IgD-negative memory B cell (primary cell): ENCODE data around the gene HBEGF. TPM values are rescaled to one million over a fixed set of nuclear protein-coding genes. Genes with fewer than 3 reads are reported as not detected.
A peak's percentile ranks its signal among the peaks of the same experiment; 100 is the strongest.

Experiments
- H3K27ac Mint-ChIP-seq, 3 donors: one replicate each; pipeline ENCODE4 v1.8.0; 2020 to 2022; ENCODE audit warnings: mild to moderate bottlenecking in 3 of 3, mixed read lengths in 3 of 3, moderate library complexity in 1 of 3
- H3K27me3 Mint-ChIP-seq: one replicate; pipeline ENCODE4 v1.8.0; 2021; ENCODE audit warnings: mixed read lengths
- H3K36me3 Mint-ChIP-seq: one replicate; pipeline ENCODE4 v1.8.0; 2020; ENCODE audit warnings: mild to moderate bottlenecking, mixed read lengths
- H3K4me1 Mint-ChIP-seq, 3 donors: one replicate each; pipeline ENCODE4 v1.8.0; 2020 to 2022; ENCODE audit warnings: mixed read lengths in 3 of 3, mild to moderate bottlenecking in 1 of 3
- H3K4me3 Mint-ChIP-seq, 4 donors: one replicate each; pipeline ENCODE4 v1.8.0; 2020 to 2022; ENCODE audit warnings: mild to moderate bottlenecking in 4 of 4, mixed read lengths in 4 of 4, moderate library complexity in 3 of 4
- H3K9me3 Mint-ChIP-seq, 3 donors: one replicate each; pipeline ENCODE4 v1.8.0; 2020 to 2021; ENCODE audit warnings: mixed read lengths in 3 of 3, mild to moderate bottlenecking in 1 of 3
- polyA plus RNA-seq: library from polyadenylated mRNA; unstranded; fragments of 300-500 nt; fragmentation: Illumina TruSeq; gene quantifications from one replicate; pipeline ENCODE4 v1.2.3, GENCODE V29; 2021

HBEGF gene
- polyA plus RNA-seq, 1 donor from 2014 or later, result 0.83 TPM

- peaks cover 1% of the 10 kb centered on the region for H3K36me3 Mint-ChIP-seq
- no peaks in the 10 kb centered on the region for H3K4me1 Mint-ChIP-seq
- H3K9me3 Mint-ChIP-seq, result no peaks in the 10 kb centered on the region
- no peak overlapping the region for H3K4me3 Mint-ChIP-seq
- no peaks in the 10 kb centered on the region for H3K27me3 Mint-ChIP-seq
- no peak overlapping the region for H3K27ac Mint-ChIP-seq
Observed at GRCh38 chr5:140331638-140332037, 14.8 kb downstream of the HBEGF start.

GRCh38 chr5:140329739-140330481 lies 16.5 kb downstream of the HBEGF start:
- H3K27ac Mint-ChIP-seq, result no peak overlapping the region
- no peaks in the 10 kb centered on the region for H3K9me3 Mint-ChIP-seq
- H3K4me3 Mint-ChIP-seq, result no peak overlapping the region
- no peaks in the 10 kb centered on the region for H3K4me1 Mint-ChIP-seq
- peaks cover 1% of the 10 kb centered on the region for H3K36me3 Mint-ChIP-seq
- no peaks in the 10 kb centered on the region for H3K27me3 Mint-ChIP-seq

GRCh38 chr5:140328036-140328764 lies 18.2 kb downstream of the HBEGF start:
- H3K9me3 Mint-ChIP-seq, result no peaks in the 10 kb centered on the region
- H3K27ac Mint-ChIP-seq, result peak overlapping the region in 1 of 3 donors; percentile 23
- H3K36me3 Mint-ChIP-seq, result no peaks in the 10 kb centered on the region
- H3K27me3 Mint-ChIP-seq, result no peaks in the 10 kb centered on the region
- no peak overlapping the region for H3K4me3 Mint-ChIP-seq
- no peaks in the 10 kb centered on the region for H3K4me1 Mint-ChIP-seq

- no peaks in the 10 kb centered on the region for H3K27me3 Mint-ChIP-seq
Observed at GRCh38 chr5:140327589-140327988, 18.8 kb downstream of the HBEGF start.

DNA sequence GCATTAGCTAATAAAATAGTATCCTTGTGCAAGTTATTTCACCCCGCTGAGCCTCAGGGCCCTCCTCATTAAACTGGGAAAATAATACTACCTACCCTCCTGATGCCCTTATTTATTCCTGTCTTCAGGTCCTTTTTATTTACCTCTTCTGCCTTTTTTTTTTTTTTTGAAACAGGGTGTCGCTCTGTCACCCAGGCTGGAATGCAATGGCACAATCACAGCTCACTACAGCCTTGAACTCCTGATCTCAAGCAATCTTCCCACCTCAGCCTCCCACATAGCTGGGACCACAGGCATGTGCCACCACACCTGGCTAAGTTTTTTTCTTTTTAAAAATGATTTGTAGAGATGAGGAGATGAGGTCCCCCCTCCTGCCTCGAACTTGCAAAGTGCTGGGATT lies 20.9 kb downstream of the HBEGF start:
- no peaks in the 10 kb centered on the region for H3K4me1 Mint-ChIP-seq
- peak overlapping the region in 1 of 4 donors; percentile 13 for H3K4me3 Mint-ChIP-seq
- H3K36me3 Mint-ChIP-seq, result no peaks in the 10 kb centered on the region
- H3K27me3 Mint-ChIP-seq, result no peaks in the 10 kb centered on the region
- H3K9me3 Mint-ChIP-seq, result no peaks in the 10 kb centered on the region
- H3K27ac Mint-ChIP-seq, result no peak overlapping the region

More at GRCh38 chr5:140327589-140327988, 18.8 kb downstream of the HBEGF start:
- Mint-ChIP-seq H3K36me3 (no peaks in the 10 kb centered on the region), H3K4me3 (no peak overlapping the region), H3K4me1 (no peaks in the 10 kb centered on the region), H3K27ac (no peak overlapping the region), H3K9me3 (no peaks in the 10 kb centered on the region)

DNA sequence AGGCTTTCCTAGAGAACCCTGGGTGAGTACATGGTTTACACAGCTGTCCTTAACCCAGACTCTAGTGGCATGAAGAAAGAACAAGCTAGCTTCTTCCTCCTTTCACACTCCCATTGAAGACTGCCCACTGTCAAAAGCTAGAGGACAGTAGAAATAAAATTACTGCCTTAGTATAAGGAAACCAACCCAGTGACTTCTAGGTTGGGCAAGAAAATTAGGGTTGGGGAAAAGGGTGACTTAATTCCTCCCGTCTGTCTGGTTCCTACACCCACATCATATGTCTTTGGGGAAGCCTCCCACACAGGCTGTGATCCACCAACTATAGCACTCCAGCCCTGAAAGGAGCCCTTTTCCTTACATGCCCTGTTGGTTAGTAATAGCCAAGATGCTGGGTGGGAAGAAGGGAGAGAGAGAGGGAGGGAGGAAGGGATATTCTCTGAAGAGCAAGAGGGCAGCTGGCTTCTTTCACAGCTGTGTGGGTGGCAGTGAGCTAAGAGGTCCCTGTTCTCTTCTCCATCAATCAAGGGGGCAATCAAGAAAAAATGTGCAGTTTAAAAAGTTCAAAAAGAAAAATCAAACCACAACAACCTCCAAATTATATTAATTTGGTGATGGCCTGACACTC lies 21.7 kb downstream of the HBEGF start:
- Mint-ChIP-seq H3K9me3 (no peaks in the 10 kb centered on the region), H3K4me3 (no peak overlapping the region), H3K4me1 (no peaks in the 10 kb centered on the region), H3K27ac (no peak overlapping the region), H3K27me3 (no peaks in the 10 kb centered on the region), H3K36me3 (no peaks in the 10 kb centered on the region)

DNA sequence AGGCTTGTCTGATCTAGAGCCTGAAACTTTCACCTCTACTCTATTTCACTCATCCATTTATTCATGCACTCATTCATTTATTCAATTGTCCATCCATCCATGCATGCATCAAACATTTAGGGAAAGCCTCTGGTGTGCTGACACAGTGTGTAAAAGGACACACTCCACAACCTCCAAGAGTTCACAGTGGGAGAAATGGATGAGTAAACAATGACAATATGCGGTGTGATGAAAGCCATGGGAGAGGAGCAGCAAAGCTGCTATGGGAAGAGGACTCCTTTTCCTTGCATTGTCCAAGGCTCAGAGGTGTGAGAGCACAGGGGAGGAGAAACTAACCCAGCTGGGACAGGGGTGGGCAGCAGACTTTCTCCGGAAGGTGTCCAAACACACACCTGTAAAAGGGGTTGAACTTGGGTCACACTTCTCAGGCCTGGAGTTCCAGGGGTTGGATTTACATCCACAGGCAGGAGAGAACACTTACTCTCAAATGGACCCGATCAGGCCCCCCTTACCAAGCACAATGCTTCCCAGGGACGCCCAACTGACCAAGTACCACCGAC lies 22.3 kb downstream of the HBEGF start:
- Mint-ChIP-seq H3K9me3 (no peaks in the 10 kb centered on the region), H3K4me1 (no peaks in the 10 kb centered on the region), H3K27ac (no peak overlapping the region), H3K4me3 (no peak overlapping the region), H3K27me3 (no peaks in the 10 kb centered on the region), H3K36me3 (no peaks in the 10 kb centered on the region)

DNA sequence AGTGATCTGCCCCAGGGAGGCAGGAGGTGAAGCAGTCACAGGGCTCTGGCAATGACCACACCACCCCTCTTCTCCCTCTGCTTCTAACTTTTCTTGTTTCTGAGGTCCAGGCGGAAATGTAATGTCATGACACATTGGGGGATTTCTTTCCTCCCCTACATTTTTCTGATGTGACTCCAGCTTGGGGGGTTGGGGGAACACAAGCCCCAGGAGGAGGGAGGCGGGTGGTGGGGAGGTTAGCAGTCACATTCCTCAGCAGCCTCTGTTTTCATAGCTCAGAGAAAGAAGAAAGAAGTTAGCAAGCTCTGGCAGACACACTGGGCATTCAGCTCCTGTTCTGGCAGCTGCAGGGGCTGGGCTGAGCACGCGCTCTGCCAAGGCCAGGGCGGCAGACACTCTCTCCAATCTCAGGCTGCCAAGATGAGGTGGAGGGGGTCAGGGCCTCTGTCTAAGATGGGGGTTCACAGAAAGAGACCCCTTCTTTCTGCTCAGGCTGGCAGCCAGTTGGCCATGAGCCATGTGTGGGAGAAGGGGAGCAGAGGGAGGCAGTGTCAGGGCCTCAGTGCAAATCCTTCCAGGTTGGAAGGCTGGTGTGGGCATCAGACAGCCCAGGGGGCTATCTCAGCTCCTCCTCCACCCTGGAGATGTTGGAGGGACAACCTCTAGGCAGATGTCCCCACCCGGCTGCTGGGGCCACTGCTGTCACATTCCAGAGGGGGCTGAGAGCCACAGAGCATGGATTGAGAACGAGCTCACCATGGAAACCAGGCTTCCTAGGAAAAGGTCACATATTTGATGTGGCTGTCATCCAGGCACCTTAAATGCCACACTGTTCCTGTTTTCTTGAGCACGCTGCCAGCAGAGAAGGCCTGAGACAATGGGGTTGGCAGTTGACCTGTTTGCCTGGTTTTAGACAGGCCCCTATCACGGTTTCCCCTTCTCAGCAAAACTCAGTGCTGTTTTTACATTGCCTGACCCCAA lies 23.4 kb downstream of the HBEGF start:
- Mint-ChIP-seq H3K27ac (no peak overlapping the region), H3K27me3 (no peaks in the 10 kb centered on the region), H3K9me3 (no peaks in the 10 kb centered on the region), H3K4me1 (no peaks in the 10 kb centered on the region), H3K4me3 (no peak overlapping the region), H3K36me3 (no peaks in the 10 kb centered on the region)

GRCh38 chr5:140321796-140322195 lies 24.6 kb downstream of the HBEGF start:
- Mint-ChIP-seq H3K4me3 (peak overlapping the region in 1 of 4 donors; percentile 12), H3K27me3 (no peaks in the 10 kb centered on the region), H3K4me1 (no peaks in the 10 kb centered on the region), H3K36me3 (no peaks in the 10 kb centered on the region), H3K9me3 (no peaks in the 10 kb centered on the region), H3K27ac (no peak overlapping the region)

DNA sequence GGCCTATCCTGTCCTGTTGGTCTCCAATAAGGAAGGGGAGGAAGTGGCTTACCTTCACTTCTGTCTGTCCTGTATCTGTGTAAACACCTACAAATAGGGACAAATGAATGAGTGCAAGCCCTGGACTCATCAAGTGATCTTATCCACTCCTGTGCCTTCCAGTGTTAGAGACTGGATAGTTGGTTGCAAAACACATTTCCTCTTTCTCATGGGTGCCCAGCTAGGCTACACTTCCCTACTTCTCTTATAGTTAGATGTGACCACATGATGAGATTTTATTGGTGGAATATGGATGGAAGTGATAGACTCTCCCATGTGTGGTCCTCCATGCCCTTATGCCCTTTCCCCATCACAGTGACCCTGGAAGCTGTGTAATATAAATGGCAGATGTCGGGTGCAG lies 26.6 kb downstream of the HBEGF start:
- no peaks in the 10 kb centered on the region for H3K27me3 Mint-ChIP-seq
- H3K36me3 Mint-ChIP-seq, result no peaks in the 10 kb centered on the region
- no peak overlapping the region for H3K4me3 Mint-ChIP-seq
- no peaks in the 10 kb centered on the region for H3K4me1 Mint-ChIP-seq
- H3K27ac Mint-ChIP-seq, result no peak overlapping the region
- no peaks in the 10 kb centered on the region for H3K9me3 Mint-ChIP-seq

DNA sequence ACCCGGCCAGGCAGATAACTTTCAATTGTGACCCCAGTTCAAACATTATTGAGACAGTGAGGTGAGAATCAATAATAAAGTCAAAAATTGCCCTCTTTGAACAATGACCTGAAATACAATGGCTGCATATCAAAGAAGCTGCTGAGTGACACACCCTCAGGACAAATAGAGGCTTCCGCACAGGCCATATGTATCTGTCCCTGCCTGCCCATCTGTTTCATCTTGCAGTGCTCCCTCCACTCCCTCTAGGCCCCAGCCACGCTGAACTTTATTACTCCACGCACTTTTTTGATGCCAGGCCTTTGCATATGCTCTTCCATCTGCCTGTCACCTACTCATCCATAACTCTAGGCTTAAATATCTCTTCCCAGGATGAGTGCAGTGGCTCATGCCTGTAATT lies 27.6 kb downstream of the HBEGF start:
- H3K36me3 Mint-ChIP-seq, result no peaks in the 10 kb centered on the region
- H3K4me1 Mint-ChIP-seq, result no peaks in the 10 kb centered on the region
- H3K4me3 Mint-ChIP-seq, result no peak overlapping the region
- no peaks in the 10 kb centered on the region for H3K27me3 Mint-ChIP-seq
- peak overlapping the region in 1 of 3 donors; percentile 16 for H3K27ac Mint-ChIP-seq
- no peaks in the 10 kb centered on the region for H3K9me3 Mint-ChIP-seq

- no peaks in the 10 kb centered on the region for H3K27me3 Mint-ChIP-seq
- H3K9me3 Mint-ChIP-seq, result no peaks in the 10 kb centered on the region
- H3K36me3 Mint-ChIP-seq, result no peaks in the 10 kb centered on the region
- H3K4me1 Mint-ChIP-seq, result no peaks in the 10 kb centered on the region
- H3K27ac Mint-ChIP-seq, result no peak overlapping the region
- no peak overlapping the region for H3K4me3 Mint-ChIP-seq
Observed at GRCh38 chr5:140317859-140318258, 28.5 kb downstream of the HBEGF start.

GRCh38 chr5:140312791-140313189 lies 33.6 kb downstream of the HBEGF start:
- Mint-ChIP-seq H3K27me3 (peaks cover 2% of the 10 kb centered on the region), H3K4me1 (no peaks in the 10 kb centered on the region), H3K36me3 (no peaks in the 10 kb centered on the region), H3K9me3 (no peaks in the 10 kb centered on the region), H3K4me3 (no peak overlapping the region), H3K27ac (no peak overlapping the region)

GRCh38 chr5:140312067-140312790 lies 34.2 kb downstream of the HBEGF start:
- Mint-ChIP-seq H3K4me1 (no peaks in the 10 kb centered on the region), H3K9me3 (no peaks in the 10 kb centered on the region), H3K27ac (no peak overlapping the region), H3K36me3 (no peaks in the 10 kb centered on the region), H3K4me3 (no peak overlapping the region), H3K27me3 (peaks cover 2% of the 10 kb centered on the region)
